H1 (cell line): ENCODE results near the gene DSG2. TPM values are rescaled to one million over a fixed set of nuclear protein-coding genes. Genes with fewer than 3 reads are reported as not detected.

Experiments
- CTCF ChIA-PET: fragments of 300-600 bp; sonication (Branson Sonifier 250); formaldehyde crosslinking; loops from one replicate; lab custom pipeline; 2021; ENCODE audit not compliant: partially characterized antibody; lab: Charles Lee
- POLR2A ChIA-PET: fragments of 300-600 bp; sonication (Branson Sonifier 250); formaldehyde crosslinking; loops from one replicate; lab custom pipeline; 2021; ENCODE audit warnings: inconsistent platforms; ENCODE audit not compliant: partially characterized antibody; lab: Charles Lee
- DNase-seq, 2 experiments: peaks; one replicate each; pipeline versions ENCODE4 v3.0.0 to v3.0.0-alpha.2; 2010 to 2022; ENCODE audit warnings: low spot score in 2 of 2, low read depth in 1 of 2, mixed read lengths in 1 of 2
- FAIRE-seq: peaks from 2 replicates; lab custom pipeline; 2011; peaks lifted over from hg19 to GRCh38; lab: Jason Lieb, UNC
- H2AFZ ChIP-seq: 2 replicates; pipeline ENCODE4 v1.8.1; 2012; ENCODE audit warnings: low read length, inconsistent platforms
- H2AK5ac ChIP-seq: 2 replicates; pipeline ENCODE4 v1.6.1; 2013; ENCODE audit warnings: low read depth, low read length
- H2BK120ac ChIP-seq: replicated peaks from 2 replicates; pipeline ENCODE3; 2013; ENCODE audit warnings: low read depth, low read length, inconsistent platforms
- H2BK12ac ChIP-seq: 2 replicates; pipeline ENCODE4 v1.6.1; 2013; ENCODE audit warnings: low read depth, low read length
- H2BK15ac ChIP-seq: 2 replicates; pipeline ENCODE4 v1.6.1; 2013; ENCODE audit warnings: low read length
- H2BK20ac ChIP-seq: 2 replicates; pipeline ENCODE4 v1.6.1; 2013; ENCODE audit warnings: low read length
- H2BK5ac ChIP-seq: 2 replicates; pipeline ENCODE4 v1.6.1; 2013; ENCODE audit warnings: low read depth, low read length
- H3K14ac ChIP-seq: 2 replicates; pipeline ENCODE4 v1.6.1; 2013; ENCODE audit warnings: inconsistent platforms; ENCODE audit not compliant: insufficient read length
- H3K18ac ChIP-seq: 2 replicates; pipeline ENCODE4 v1.6.1; 2013; ENCODE audit warnings: low read length; ENCODE audit errors: extremely low read depth
- H3K23ac ChIP-seq: 2 replicates; pipeline ENCODE4 v1.6.1; 2013; ENCODE audit warnings: inconsistent platforms; ENCODE audit not compliant: insufficient read length
- H3K23me2 ChIP-seq: 2 replicates; pipeline ENCODE4 v1.6.1; 2013; ENCODE audit warnings: low read depth, low read length
- H3K27ac ChIP-seq: 2 replicates; pipeline ENCODE4 v1.6.1; 2011; ENCODE audit warnings: low read depth, low read length, inconsistent platforms
- H3K27me3 ChIP-seq, 4 experiments: replicated peaks in 1 of 4; 1 replicate in 1 of 4; 2 replicates in 3 of 4; pipeline versions ENCODE4 v1.6.1 to v1.8.1; 2011 to 2013; ENCODE audit warnings: low read length in 3 of 4, mild to moderate bottlenecking in 3 of 4, inconsistent platforms in 2 of 4, mixed read lengths in 2 of 4, moderate library complexity in 1 of 4; ENCODE audit not compliant: control insufficient read depth in 3 of 4, insufficient read depth in 3 of 4; ENCODE audit errors: extremely low read depth in 1 of 4
- H3K36me3 ChIP-seq, 4 experiments: 2 replicates each; pipeline versions ENCODE4 v1.6.1 to v1.8.1; 2011 to 2013; ENCODE audit warnings: mild to moderate bottlenecking in 4 of 4, low read length in 3 of 4, moderate library complexity in 2 of 4, control low read depth in 1 of 4, inconsistent platforms in 1 of 4; ENCODE audit not compliant: insufficient read depth in 4 of 4, control insufficient read depth in 2 of 4
- H3K4ac ChIP-seq: replicated peaks from 2 replicates; pipeline ENCODE3; 2013; ENCODE audit warnings: low read length, low read depth, mixed read lengths, inconsistent platforms; ENCODE audit not compliant: insufficient read length
- H3K4me1 ChIP-seq, 4 experiments: replicated peaks in 1 of 4; 1 replicate in 1 of 4; 2 replicates in 3 of 4; pipeline versions ENCODE4 v1.6.1 to v1.8.1; 2011 to 2013; ENCODE audit warnings: low read length in 3 of 4, inconsistent platforms in 2 of 4, mixed read lengths in 1 of 4; ENCODE audit not compliant: insufficient read depth in 4 of 4, control insufficient read depth in 3 of 4
- H3K4me2 ChIP-seq, 2 experiments: 2 replicates each; pipeline versions ENCODE4 v1.6.1 to v1.8.1; 2011 to 2013; ENCODE audit warnings: low read depth in 2 of 2, low read length in 2 of 2, control low read depth in 1 of 2, inconsistent platforms in 1 of 2, mild to moderate bottlenecking in 1 of 2; ENCODE audit not compliant: insufficient read depth in 1 of 2
- H3K4me3 ChIP-seq, 4 experiments: fragments of 200-600, 300-600 bp in 1 of 4; sonication (generic), shearing (Covaris generic), sonication (Bioruptor Twin) in 1 of 4; 2 replicates each; pipeline versions ENCODE4 v1.5.1 to v1.8.1; 2011 to 2016; ENCODE audit warnings: low read length in 4 of 4, low read depth in 3 of 4, control low read depth in 2 of 4, inconsistent platforms in 2 of 4, mild to moderate bottlenecking in 2 of 4, mixed read lengths in 1 of 4, moderate library complexity in 1 of 4; ENCODE audit not compliant: insufficient read depth in 2 of 4; ENCODE audit errors: extremely low read depth in 1 of 4
- H3K56ac ChIP-seq: replicated peaks from 2 replicates; pipeline ENCODE3; 2013; ENCODE audit warnings: low read depth, mild to moderate bottlenecking, mixed read lengths, low read length, inconsistent platforms; ENCODE audit not compliant: insufficient read length
- H3K79me1 ChIP-seq: 2 replicates; pipeline ENCODE4 v1.6.1; 2013; ENCODE audit warnings: low read depth, low read length, control low read depth
- H3K79me2 ChIP-seq, 2 experiments: 2 replicates each; pipeline versions ENCODE4 v1.6.1 to v1.8.1; 2012 to 2013; ENCODE audit warnings: low read length in 2 of 2, mild to moderate bottlenecking in 2 of 2, inconsistent platforms in 1 of 2; ENCODE audit not compliant: insufficient read depth in 2 of 2, control insufficient read depth in 1 of 2
- H3K9ac ChIP-seq, 4 experiments: replicated peaks in 1 of 4; 1 replicate in 1 of 4; 2 replicates in 3 of 4; pipeline versions ENCODE4 v1.6.1 to v1.8.1; 2011 to 2013; ENCODE audit warnings: low read depth in 3 of 4, low read length in 3 of 4, control low read depth in 2 of 4, mild to moderate bottlenecking in 2 of 4, moderate library complexity in 2 of 4, inconsistent platforms in 1 of 4; ENCODE audit errors: extremely low read depth in 1 of 4
- H3K9me3 ChIP-seq, 2 experiments: 2 replicates each; pipeline versions ENCODE4 v1.6.1 to v1.8.1; 2012 to 2013; ENCODE audit warnings: mild to moderate bottlenecking in 2 of 2, moderate library complexity in 2 of 2, control low read depth in 1 of 2, inconsistent platforms in 1 of 2, low read depth in 1 of 2, low read length in 1 of 2, mixed read lengths in 1 of 2; ENCODE audit not compliant: insufficient read depth in 2 of 2
- H4K20me1 ChIP-seq, 2 experiments: replicated peaks in 1 of 2; 2 replicates each; pipeline versions ENCODE3 to v1.8.1; 2011 to 2013; ENCODE audit warnings: inconsistent platforms in 2 of 2, low read length in 2 of 2, mild to moderate bottlenecking in 1 of 2; ENCODE audit not compliant: insufficient read depth in 2 of 2, control insufficient read depth in 1 of 2
- H4K5ac ChIP-seq: 2 replicates; pipeline ENCODE4 v1.6.1; 2013; ENCODE audit warnings: low read length, low read depth, mixed read lengths, inconsistent platforms; ENCODE audit not compliant: insufficient read length
- H4K8ac ChIP-seq: 2 replicates; pipeline ENCODE4 v1.8.0; 2013; ENCODE audit warnings: mild to moderate bottlenecking, moderate library complexity, low read length, inconsistent platforms; ENCODE audit not compliant: insufficient read depth; ENCODE audit errors: extremely low read depth
- H4K91ac ChIP-seq: replicated peaks from 2 replicates; pipeline ENCODE3; 2013; ENCODE audit warnings: low read length, mixed read lengths, inconsistent platforms; ENCODE audit not compliant: insufficient read length
- BRCA1 ChIP-seq: IDR thresholded peaks from 2 replicates; pipeline ENCODE4 v1.6.1; 2012; ENCODE audit warnings: low read depth, low read length, improper control_type of control experiment
- CTCF ChIP-seq, 3 experiments: IDR thresholded peaks; 1 replicate in 2 of 3; 2 replicates in 1 of 3; pipeline versions ENCODE4 v1.5.1 to v1.6.1; 2011; ENCODE audit warnings: low read length in 3 of 3, mild to moderate bottlenecking in 3 of 3, inconsistent platforms in 2 of 3, low read depth in 1 of 3, moderate library complexity in 1 of 3; ENCODE audit not compliant: insufficient read depth in 1 of 3; ENCODE audit errors: control extremely low read depth in 1 of 3
- GTF2F1 ChIP-seq: IDR thresholded peaks from 2 replicates; pipeline ENCODE4 v1.6.1; 2012; ENCODE audit warnings: low read depth, low read length, improper control_type of control experiment, borderline replicate concordance
- KDM4A ChIP-seq: IDR thresholded peaks from one replicate; pipeline ENCODE4 v1.7.1; 2012; ENCODE audit warnings: low read depth, mild to moderate bottlenecking, moderate library complexity, low read length, inconsistent platforms; ENCODE audit not compliant: severe bottlenecking
- POLR2AphosphoS5 ChIP-seq: IDR thresholded peaks from 2 replicates; pipeline ENCODE4 v1.6.1; 2011; ENCODE audit warnings: low read depth, low read length
- RAD21 ChIP-seq, 2 experiments: IDR thresholded peaks in 1 of 2; conservative IDR thresholded peaks in 1 of 2; 2 replicates each; pipeline ENCODE4 v1.6.1; 2011; ENCODE audit warnings: low read depth in 2 of 2, low read length in 2 of 2, improper control_type of control experiment in 1 of 2, inconsistent platforms in 1 of 2, mild to moderate bottlenecking in 1 of 2, moderate library complexity in 1 of 2
- SIX5 ChIP-seq: IDR thresholded peaks from 2 replicates; pipeline ENCODE4 v1.6.1; 2011; ENCODE audit warnings: mild to moderate bottlenecking, low read depth, low read length
- WGBS, 2 experiments: shearing (Covaris generic) in 1 of 2; methylation state at CpG; one replicate each; pipeline versions ENCODE4 v1.1.6 to v1.1.7; 2013 to 2015; ENCODE audit warnings: low lambda C conversion rate in 2 of 2, mixed read lengths in 2 of 2, inconsistent platforms in 1 of 2, low coverage in 1 of 2, missing lambda C conversion rate in 1 of 2; ENCODE audit not compliant: insufficient replicate concordance in 2 of 2, insufficient coverage in 1 of 2, insufficient read length in 1 of 2; ENCODE audit errors: extremely low coverage in 1 of 2, missing lambda C conversion rate in 1 of 2; 5-methylcytosine and 5-hydroxymethylcytosine counted together
- polyA plus RNA-seq, 7 experiments: library from polyadenylated mRNA; depleted of rRNA in 3 of 7; stranded (reverse) in 5 of 7; unstranded in 2 of 7; fragments of >200 nt in 5 of 7; fragments of 200-250 nt in 2 of 7; gene quantifications; 1 replicate in 5 of 7; 2 replicates in 1 of 7; 4 replicates in 1 of 7; pipeline versions ENCODE4 v1.2.1 to v1.2.3, GENCODE V29; 2011 to 2013; ENCODE audit warnings: missing spikeins in 2 of 7, mixed read lengths in 2 of 7
- total RNA-seq: library from RNA; stranded (reverse); fragmentation: NEBNext Ultra II Directional; extraction: Animal tissue kit (Norgen Biotek cat#: 25700); gene quantifications from 2 replicates; pipeline ENCODE4 v1.2.1, GENCODE V29; 2021

DSG2 gene
- total and polyA plus RNA-seq, 2 of the 8 experiments (the other 6 are each of a cell fraction or from before 2014, with no cell fraction given), result 60.1 to 144 TPM

- no peak overlapping the region for H3K18ac ChIP-seq
- no peak overlapping the region for H3K27ac ChIP-seq
- WGBS, 2 experiments, result 91% methylated on average over 5 of the region's 5 CpGs; no CpG with 5 or more reads in 1 of the 2 experiments
- no peak overlapping the region for H3K23ac ChIP-seq
- no peak overlapping the region for H2BK15ac ChIP-seq
- peaks cover 0 to 3% of the 10 kb centered on the region in 2 experiments for H4K20me1 ChIP-seq
- H3K36me3 ChIP-seq, result peaks cover 0 to 3% (median 1%) of the 10 kb centered on the region in 4 experiments; a peak in 3 of 8 replicates
- H3K14ac ChIP-seq, result no peak overlapping the region
- no peak overlapping the region for H3K4me2 ChIP-seq
- H2AK5ac ChIP-seq, result no peak overlapping the region
- no peak overlapping the region for H2BK12ac ChIP-seq
- H3K23me2 ChIP-seq, result no peaks in the 10 kb centered on the region
- H4K5ac ChIP-seq, result no peak overlapping the region
- peaks cover 13% of the 10 kb centered on the region for H3K79me1 ChIP-seq
- FAIRE-seq, result no peak
- peaks cover 4 to 93% of the 10 kb centered on the region in 2 experiments for H3K79me2 ChIP-seq
- no peak overlapping the region for H4K8ac ChIP-seq
- peaks cover 0 to 1% (median 0%) of the 10 kb centered on the region in 4 experiments; a peak in 1 of 7 replicates for H3K27me3 ChIP-seq
- H4K91ac ChIP-seq, result no peak overlapping the region
- H3K4me1 ChIP-seq, result peaks cover 0 to 4% (median 0%) of the 10 kb centered on the region in 4 experiments; a peak in 1 of 7 replicates
- H3K56ac ChIP-seq, result no peak overlapping the region
- no peak overlapping the region for H3K9ac ChIP-seq
- H3K4ac ChIP-seq, result no peak overlapping the region
- CTCF ChIA-PET, result interaction anchor here (0.7 to 2.5 kb wide), 6 partner anchors 12 to 610 kb away, joined by 3 to 5 read pairs (median 3); no protein-coding TSS in a partner anchor
- no peak overlapping the region for H2AFZ ChIP-seq
- H3K9me3 ChIP-seq, result no peaks in the 10 kb centered on the region
- peak; percentile 61 to 70 for TF ChIP-seq RAD21 (IDR thresholded peaks at IDR 0.05 in 1 of 2, conservative IDR thresholded peaks at IDR 0.05 in 1 of 2; ENCODE audit: low read depth in 2 of 2, low read length in 2 of 2)
- TF ChIP-seq KDM4A, result no peak
- TF ChIP-seq SIX5, result no peak
- no peak for TF ChIP-seq BRCA1
- no peak for TF ChIP-seq POLR2AphosphoS5
- no peak for TF ChIP-seq GTF2F1
- TF ChIP-seq CTCF (IDR thresholded peaks at IDR 0.05; ENCODE audit: control extremely low read depth in 1 of 3, insufficient read depth in 1 of 3, low read depth in 1 of 3, low read length in 3 of 3), result peak in 2 of 3 experiments; percentile 39 to 42; a peak in 2 of 4 replicates
- TF ChIP-seq, all 59 proteins: peak for 2
- POLR2A ChIA-PET, result interaction anchor here (0.7 to 0.9 kb wide), 2 partner anchors 9 to 83 kb away, joined by 3 read pairs; partner anchors contain the start of gene DSG2
- Histone ChIP-seq H2BK120ac (no peak overlapping the region), H3K4me3 (no peak overlapping the region), H2BK5ac (no peak overlapping the region), H2BK20ac (no peak overlapping the region)
- DNase-seq, result no peak
These were observed 8.2 kb downstream of the DSG2 start for GRCh38 chr18:31506024-31506742.
